GM04503 (cell line): ENCODE measurements around the gene OGFOD1.
"Not testable (repeated sequence)": the region's sequence is repeated elsewhere in the genome, so short reads cannot be mapped to it uniquely, and the experiment has no call there.

ENCODE experiments used
- DNase-seq: peaks from one replicate; pipeline ENCODE4 v3.0.0-alpha.2; 2012; ENCODE audit warnings: low read depth

OGFOD1 gene

DNA sequence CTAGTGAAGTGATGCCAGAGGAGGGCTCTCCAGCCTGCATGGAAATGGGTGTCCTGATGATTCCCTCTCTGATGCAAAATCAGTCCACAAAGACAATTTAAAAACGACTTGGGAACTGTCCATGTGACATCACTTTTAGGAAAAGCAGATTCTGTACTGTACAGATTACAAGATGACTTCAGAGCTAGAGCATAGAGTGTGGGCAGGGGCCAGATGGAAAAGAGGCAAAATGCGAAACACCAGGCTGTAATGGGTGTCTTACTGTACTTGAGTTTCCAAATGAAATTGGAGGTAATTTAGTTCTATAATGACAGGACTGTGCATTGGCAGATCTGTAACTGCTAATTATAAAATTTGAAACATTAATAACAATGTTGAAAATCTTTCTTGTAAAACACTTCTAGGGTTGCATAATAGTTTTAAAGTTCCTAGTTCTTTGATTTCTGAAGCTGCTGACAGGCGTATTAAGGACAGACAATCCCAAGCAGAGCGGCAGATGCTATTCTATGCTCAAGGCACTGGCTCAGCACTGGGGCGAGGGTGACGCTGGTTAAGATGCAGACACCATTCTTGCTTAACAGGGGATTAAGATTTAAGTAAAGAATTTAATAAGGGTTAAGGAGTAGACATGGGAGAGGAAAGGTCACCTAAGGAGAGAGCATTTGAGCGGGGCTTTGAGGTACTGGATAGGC is 29.6 kb downstream of the OGFOD1 start:
- DNase-seq = no peak

GRCh38 chr16:56481468-56482122 is 30.2 kb downstream of the OGFOD1 start:
- DNase-seq = no peak

DNA sequence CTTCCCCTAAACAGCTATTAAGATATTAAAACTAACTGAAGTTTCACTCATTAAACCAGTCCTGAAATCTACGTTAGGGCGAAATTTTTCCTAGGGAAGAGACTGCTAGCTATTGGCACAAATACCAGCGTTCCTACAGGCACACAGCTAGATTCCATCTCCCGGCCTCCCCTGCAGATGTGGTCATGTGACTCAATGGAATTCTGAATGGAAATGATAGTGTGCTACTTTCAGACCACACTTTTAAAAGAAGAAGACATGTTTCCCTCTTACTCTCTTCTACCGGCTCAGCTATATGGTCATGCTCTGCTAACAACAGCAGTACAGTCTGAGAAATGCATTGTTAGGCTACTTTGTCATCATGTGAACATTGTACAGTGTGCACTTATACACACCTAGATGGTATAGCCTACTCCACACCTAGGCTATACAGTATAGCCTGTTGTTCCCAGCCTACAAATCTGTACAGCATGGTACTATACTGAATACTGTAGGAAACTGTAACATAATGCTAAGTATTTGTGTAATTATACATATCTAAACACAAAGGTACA is 31.4 kb downstream of the OGFOD1 start:
- DNase-seq = no peak

DNA sequence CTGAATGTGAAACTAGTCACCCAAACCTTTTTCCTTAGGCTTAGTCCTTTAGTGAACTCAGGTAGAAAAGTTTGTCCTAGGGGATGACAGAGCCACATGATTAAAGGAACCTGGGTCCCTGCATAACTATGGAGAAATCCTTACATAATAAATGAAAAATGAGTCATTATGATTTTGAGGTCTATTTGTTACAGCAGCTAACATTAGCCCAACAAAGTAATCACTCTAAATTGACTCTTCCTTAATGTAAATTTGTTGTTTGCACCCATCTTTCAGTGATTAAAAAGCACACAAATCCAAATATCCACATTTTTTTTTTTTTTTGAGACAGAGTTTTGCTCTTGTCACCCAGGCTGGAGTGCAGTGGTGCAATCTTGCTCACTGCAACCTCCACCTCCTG is 32.0 kb downstream of the OGFOD1 start:
- no peak for DNase-seq

DNA sequence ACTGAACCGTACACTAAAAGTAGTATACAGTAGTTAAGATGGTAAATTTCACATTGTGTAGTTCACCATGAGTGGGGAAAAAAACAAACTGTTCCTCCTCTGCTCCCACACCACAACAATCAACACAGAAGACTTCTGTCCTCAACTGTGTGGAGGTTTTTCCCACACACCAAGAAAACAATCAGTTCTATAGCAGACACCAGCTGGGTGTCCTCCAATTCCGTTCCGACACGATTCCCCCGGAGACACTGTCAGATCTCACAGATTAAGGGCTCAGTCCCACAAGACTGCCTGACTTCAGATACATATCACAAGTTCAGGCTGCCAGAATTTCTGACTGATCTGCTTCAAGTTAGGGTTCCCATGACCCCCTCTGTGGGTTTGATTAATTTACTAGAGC is 36.7 kb downstream of the OGFOD1 start:
- DNase-seq = no peak

DNA sequence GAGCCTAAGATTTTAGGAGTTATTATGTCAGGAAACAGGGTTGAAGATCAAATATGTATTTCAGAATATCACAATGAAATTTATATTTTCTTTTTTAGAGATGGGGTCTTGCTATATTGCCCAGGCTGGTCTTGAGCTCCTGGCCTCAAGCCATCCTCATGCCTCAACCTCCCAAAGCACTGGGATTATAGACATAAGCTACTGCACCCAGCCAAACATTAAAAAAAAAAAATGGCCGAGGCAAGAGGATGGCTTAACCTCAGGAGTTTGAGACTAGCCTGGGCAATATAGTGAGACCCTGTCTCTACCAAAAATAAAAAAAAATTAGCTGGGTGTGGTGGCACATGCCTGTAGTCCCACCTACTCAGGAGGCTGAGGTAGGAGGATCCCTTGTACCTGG is 37.5 kb downstream of the OGFOD1 start:
- DNase-seq = not testable (repeated sequence)

DNA sequence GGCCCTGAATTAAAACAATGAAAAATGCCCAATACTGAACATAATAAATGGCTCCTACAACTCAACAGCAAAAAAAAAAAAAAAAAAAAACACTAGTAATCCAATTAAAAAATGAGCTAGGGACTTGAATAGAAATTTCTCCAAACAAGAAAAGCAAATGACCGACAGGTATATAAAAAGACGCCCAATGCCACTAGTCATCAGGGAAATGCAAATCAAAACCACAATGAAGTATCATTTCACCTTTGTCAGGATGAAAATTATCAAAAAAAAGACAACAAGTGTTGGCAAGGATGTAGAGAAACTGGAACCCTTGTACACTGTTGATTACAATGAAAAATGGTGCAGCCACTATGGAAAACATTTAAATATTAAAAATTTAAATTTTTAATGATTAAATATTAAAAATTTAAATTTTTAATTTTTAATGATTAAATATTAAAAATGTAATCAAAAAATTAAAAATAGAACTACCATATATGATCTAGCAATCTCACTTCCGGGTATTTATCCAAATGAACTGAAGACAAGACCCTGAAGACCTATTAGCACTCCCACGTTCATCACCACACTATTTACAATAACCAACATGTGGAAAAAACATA is 40.4 kb downstream of the OGFOD1 start:
- no peak for DNase-seq

- no peak for DNase-seq
Observed at GRCh38 chr16:56493126-56493525, 41.8 kb downstream of the OGFOD1 start.

DNA sequence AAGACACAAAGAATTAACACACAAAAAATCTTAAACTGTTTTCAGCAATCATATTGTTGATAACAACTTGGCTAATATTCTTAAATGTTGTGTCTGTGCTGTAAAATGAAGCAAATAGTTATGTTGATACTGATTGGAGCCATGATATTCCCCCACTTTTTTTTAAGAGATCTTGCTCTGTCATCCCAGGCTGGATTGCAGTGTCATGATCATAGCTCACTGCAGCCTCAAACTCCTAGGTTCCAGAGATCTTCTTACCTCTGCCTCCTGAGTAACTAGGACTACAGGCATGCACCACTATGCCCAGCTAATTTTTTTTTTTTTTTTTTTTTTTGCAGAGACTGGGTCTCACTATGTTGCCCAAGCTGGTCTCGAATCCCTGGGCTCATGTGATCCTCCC is 42.5 kb downstream of the OGFOD1 start:
- no peak for DNase-seq

GRCh38 chr16:56505181-56505580 is 53.8 kb downstream of the OGFOD1 start:
- DNase-seq = no peak

- no peak for DNase-seq
Observed at GRCh38 chr16:56506941-56507340, 55.6 kb downstream of the OGFOD1 start.

- no peak for DNase-seq
Observed at GRCh38 chr16:56510544-56510943, 59.2 kb downstream of the OGFOD1 start.

DNA sequence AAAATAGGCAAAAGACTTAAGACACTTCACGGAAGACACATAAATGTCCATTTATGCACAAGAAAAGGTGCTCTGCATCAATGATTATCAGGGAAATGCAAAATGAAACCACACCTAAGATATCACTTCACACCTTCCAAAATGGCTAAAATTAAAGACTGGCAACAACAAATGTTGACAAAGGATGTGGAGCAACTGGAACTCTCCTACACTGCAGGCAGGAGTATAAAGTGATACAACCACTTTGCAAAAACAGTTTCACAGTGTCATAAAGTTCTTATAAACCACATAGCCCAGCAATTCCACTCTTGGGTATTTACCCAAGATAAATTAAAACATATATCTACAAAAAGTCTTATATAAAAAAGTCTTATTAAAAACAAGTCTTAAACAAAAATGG is 60.7 kb downstream of the OGFOD1 start:
- no peak for DNase-seq

DNA sequence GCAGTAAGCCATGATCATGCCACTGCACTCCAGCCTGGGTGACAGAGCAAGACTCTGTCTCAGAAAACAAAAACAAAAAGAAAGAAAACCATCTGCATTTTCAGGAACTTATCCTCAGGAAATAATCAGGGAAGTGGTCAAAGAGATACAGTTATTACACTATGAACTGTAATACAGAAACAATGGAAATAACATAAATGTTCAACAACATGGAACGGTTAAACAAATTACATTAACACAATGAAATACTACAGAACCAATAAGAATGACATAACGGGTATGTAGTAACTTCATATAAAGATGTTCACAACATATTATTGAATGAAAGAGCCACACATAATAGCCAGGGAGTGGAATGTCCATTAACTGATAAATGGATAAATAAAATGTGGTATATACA is 61.7 kb downstream of the OGFOD1 start:
- no peak for DNase-seq

DNA sequence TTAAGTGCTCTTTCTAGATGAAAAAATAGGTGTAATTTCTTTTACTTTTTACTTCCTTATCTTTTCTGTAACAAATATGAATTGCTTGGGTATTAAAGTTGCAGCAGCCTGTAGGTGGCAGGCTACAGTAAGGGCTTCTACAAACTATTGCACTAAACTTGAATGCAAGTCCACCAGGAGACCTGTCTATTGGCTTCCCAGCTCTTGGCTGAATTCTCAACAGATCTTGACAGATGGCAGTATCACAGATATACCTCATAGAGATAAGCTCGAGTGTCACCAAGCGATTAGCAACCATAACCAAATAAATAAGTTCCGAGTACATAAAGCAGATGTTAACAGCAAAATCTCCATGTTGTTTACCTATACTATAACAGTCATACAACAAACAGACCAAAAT is 62.6 kb downstream of the OGFOD1 start:
- DNase-seq = no peak

DNA sequence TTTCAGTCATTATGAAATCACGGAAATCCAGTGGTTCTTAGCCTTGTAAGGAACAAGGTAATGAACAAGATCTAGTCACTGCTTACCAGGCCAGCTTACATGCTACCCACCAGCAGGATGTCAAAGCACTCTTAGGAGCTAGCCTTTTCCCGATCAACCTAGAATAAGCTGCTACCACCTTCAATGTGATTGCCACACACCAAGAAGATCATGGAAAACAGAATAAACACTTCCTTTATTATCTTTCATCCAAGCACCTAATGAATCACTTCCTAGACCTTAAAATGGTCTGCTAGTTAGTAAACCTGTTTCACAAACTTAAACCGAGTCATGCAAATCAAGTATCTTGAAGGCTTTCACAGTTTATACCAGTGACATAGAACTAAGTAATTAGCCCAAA is 63.5 kb downstream of the OGFOD1 start:
- DNase-seq = no peak

- no peak for DNase-seq
Observed at GRCh38 chr16:56515665-56516064, 64.3 kb downstream of the OGFOD1 start.

- DNase-seq = no peak
Observed at GRCh38 chr16:56517206-56517605, 65.9 kb downstream of the OGFOD1 start.

- no peak for DNase-seq
Observed at GRCh38 chr16:56518425-56518824, 67.1 kb downstream of the OGFOD1 start.

GRCh38 chr16:56519459-56520250 is 68.3 kb downstream of the OGFOD1 start, which contains the start of gene BBS2:
Gene BBS2 (minus strand): TSS chr16:56520024. CDS start chr16:56519862, 162 bp downstream.
- DNase-seq = no peak

- no peak for DNase-seq
Observed at GRCh38 chr16:56520251-56520577, 68.9 kb downstream of the OGFOD1 start.

- no peak for DNase-seq
Observed at GRCh38 chr16:56525236-56525635, 73.9 kb downstream of the OGFOD1 start.
